ENCODE measurements around the gene GAPVD1. TPM values are rescaled to one million over a fixed set of nuclear protein-coding genes. Genes with fewer than 3 reads are reported as not detected.
A peak's percentile ranks its signal among the peaks of the same experiment; 100 is the strongest.
"Not testable (repeated sequence)": the region's sequence is repeated elsewhere in the genome, so short reads cannot be mapped to it uniquely, and the experiment has no call there.

GAPVD1 gene
- total RNA-seq: 10 to 100 TPM; 40.0 to 51.9 TPM

DNA sequence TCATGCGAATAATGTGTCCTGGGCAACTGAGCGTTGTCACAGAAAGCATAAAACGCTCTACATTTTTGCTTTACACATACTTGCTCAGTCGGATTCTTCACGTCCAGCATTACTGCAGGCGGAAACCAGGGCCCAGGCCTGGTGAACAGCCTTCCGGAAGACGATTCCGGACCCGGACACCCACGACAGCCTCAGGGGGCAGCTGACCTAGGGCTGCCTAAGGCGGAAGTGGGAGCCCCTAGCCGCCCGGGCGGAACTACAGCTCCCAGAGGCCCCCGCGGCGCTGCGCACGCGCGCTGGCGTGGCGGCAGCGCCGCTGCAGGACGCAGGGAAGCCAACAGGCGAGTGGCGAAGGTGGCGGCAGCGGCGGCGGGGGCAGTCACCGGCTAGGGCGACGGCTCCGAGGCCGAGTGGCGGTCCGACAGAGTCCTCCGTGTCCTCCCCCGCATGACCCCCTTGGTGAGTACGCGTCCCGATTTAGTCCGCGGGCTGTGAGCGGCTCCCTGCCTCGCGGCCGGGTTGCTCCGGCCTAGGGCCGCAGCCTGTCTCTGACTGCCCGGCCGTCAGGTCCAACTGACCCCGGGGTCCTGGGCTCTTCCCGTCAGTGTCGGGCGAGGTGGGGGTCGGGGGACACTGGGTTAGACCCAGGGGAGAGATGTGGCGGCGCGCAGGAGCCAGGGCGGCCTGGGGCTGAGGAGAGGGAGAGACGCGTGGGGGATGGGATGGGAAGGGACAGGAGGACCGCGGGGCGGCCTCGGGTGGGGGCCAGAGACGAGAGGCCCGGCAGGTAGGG lies at the start of gene GAPVD1:
Gene GAPVD1, plus strand, starts transcription at position 326 of the 793 bp plus-strand sequence. CDS start 37,096 bp downstream, outside the sequence.
- H3K4me1 Mint-ChIP-seq (ENCODE audit: low read depth): peaks cover 33% of the 10 kb centered on the region
- ATAC-seq (replicated peaks in 1 of 2) (peak; percentile 98 to 99), DNase-seq (peak; percentile 92 to 95)
- peak within 1 kb of the TSS; percentile 99 for H3K27ac Mint-ChIP-seq
- H3K4me3 Mint-ChIP-seq: peak within 1 kb of the TSS; percentile 95 to 99
- no peaks in the 10 kb centered on the region for H3K9me3 Mint-ChIP-seq
- H3K27me3 Mint-ChIP-seq (ENCODE audit: low read depth): no peaks in the 10 kb centered on the region
- H3K36me3 Mint-ChIP-seq (ENCODE audit: insufficient read depth in 2 of 2): peaks cover 7 to 11% of the 10 kb centered on the region in 2 donors

DNA sequence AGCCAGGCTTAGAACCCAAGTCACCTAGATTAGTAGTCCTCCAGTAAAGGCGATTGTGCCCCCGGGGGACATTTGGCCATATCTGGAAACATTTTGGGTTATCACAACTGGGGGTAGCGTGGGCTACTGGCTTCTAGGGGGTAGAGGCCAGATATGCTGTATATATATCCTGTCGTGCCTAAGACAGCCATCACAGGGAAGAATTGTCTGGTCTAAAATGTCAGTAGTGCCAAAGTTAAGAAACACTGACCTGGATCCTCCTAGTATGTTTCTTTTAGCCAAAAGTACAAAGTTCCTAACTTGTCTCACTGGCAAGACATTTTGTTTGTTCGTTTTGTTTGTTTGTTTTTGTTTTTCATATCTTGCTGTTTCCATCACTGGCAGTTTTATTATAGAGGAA lies 47.4 kb upstream of the GAPVD1 start:
- no peaks in the 10 kb centered on the region for H3K27me3 Mint-ChIP-seq (ENCODE audit: low read depth)
- no peak overlapping the region for H3K27ac Mint-ChIP-seq
- H3K9me3 Mint-ChIP-seq: no peaks in the 10 kb centered on the region
- no peak for DNase-seq
- peaks cover 5 to 24% of the 10 kb centered on the region in 2 donors for H3K36me3 Mint-ChIP-seq (ENCODE audit: insufficient read depth in 2 of 2)
- no peak overlapping the region for H3K4me3 Mint-ChIP-seq
- H3K4me1 Mint-ChIP-seq (ENCODE audit: low read depth): no peaks in the 10 kb centered on the region
- no peak for ATAC-seq (replicated peaks in 1 of 2)

DNA sequence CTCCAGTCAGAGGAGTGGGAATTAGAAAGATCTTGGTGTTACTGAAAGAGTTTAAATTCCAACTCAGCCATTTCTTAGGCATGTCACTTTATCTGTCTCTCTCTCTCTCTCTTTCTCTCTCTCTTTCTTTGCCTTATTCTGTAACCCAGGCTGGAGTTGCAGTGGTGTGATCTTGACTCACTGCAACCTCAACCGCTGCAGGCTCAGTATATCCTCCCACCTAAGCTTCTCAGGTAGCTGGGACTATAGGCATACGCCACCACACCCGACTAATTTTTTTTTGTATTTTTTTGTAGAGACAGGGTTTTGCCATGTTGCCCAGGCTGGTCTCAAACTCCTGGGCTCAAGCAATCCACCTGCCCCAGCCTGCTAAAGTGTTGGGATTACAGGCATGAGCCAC lies 43.0 kb upstream of the GAPVD1 start:
- Mint-ChIP-seq H3K4me1 (ENCODE audit: low read depth) (no peaks in the 10 kb centered on the region), H3K36me3 (ENCODE audit: insufficient read depth in 2 of 2) (peaks cover 0 to 17% of the 10 kb centered on the region in 2 donors), H3K27me3 (ENCODE audit: low read depth) (no peaks in the 10 kb centered on the region), H3K4me3 (no peak overlapping the region), H3K27ac (no peak overlapping the region), H3K9me3 (no peaks in the 10 kb centered on the region)
- DNase-seq: no peak
- ATAC-seq (replicated peaks in 1 of 2): no peak

- H3K27ac Mint-ChIP-seq; DNase-seq; H3K4me3 Mint-ChIP-seq; H3K36me3 Mint-ChIP-seq (ENCODE audit: insufficient read depth in 2 of 2); H3K27me3 Mint-ChIP-seq (ENCODE audit: low read depth); H3K9me3 Mint-ChIP-seq; ATAC-seq (replicated peaks in 1 of 2); H3K4me1 Mint-ChIP-seq (ENCODE audit: low read depth): not testable (repeated sequence)
Observed at GRCh38 chr9:125224858-125225257, 36.8 kb upstream of the GAPVD1 start.

DNA sequence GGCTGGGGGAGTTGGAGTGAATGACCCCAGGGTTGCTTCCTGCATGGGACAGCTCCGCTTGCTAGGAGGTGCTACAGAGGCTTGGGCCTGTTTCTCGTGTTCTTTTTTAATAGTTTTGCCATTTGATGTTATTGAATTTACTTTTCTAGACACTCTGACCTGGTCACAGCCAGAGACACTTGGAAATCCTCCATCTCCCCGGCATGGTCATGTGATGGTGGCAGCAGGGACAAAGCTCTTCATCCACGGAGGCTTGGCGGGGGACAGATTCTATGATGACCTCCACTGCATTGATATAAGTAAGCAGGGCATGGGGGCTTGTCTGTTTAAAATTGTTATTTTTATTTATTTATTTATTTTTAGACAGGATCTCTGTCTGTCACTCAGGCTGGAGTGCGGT lies 33.9 kb upstream of the GAPVD1 start:
- Mint-ChIP-seq H3K4me3 (no peak overlapping the region), H3K4me1 (ENCODE audit: low read depth) (peaks cover 5% of the 10 kb centered on the region), H3K27me3 (ENCODE audit: low read depth) (no peaks in the 10 kb centered on the region), H3K27ac (no peak overlapping the region), H3K36me3 (ENCODE audit: insufficient read depth in 2 of 2) (no peaks in the 10 kb centered on the region), H3K9me3 (no peaks in the 10 kb centered on the region)
- no peak for DNase-seq
- no peak for ATAC-seq (replicated peaks in 1 of 2)

GRCh38 chr9:125233678-125234077 lies 27.9 kb upstream of the GAPVD1 start:
- peaks cover 45% of the 10 kb centered on the region for H3K4me1 Mint-ChIP-seq (ENCODE audit: low read depth)
- no peaks in the 10 kb centered on the region for H3K27me3 Mint-ChIP-seq (ENCODE audit: low read depth)
- H3K4me3 Mint-ChIP-seq: no peak overlapping the region
- H3K9me3 Mint-ChIP-seq: no peaks in the 10 kb centered on the region
- peak overlapping the region; percentile 58 for H3K27ac Mint-ChIP-seq
- peak; percentile 41 to 48 for ATAC-seq (replicated peaks in 1 of 2)
- DNase-seq: no peak
- H3K36me3 Mint-ChIP-seq (ENCODE audit: insufficient read depth in 2 of 2): peaks cover 18 to 36% of the 10 kb centered on the region in 2 donors

- H3K27ac Mint-ChIP-seq: peak overlapping the region; percentile 58
Observed at GRCh38 chr9:125234099-125234498, 27.5 kb upstream of the GAPVD1 start.

GRCh38 chr9:125235804-125236519 lies 25.7 kb upstream of the GAPVD1 start:
- Mint-ChIP-seq H3K36me3 (ENCODE audit: insufficient read depth in 2 of 2) (peaks cover 28 to 56% of the 10 kb centered on the region in 2 donors), H3K27me3 (ENCODE audit: low read depth) (no peaks in the 10 kb centered on the region), H3K4me3 (peak overlapping the region; percentile 90 to 94), H3K9me3 (no peaks in the 10 kb centered on the region), H3K4me1 (ENCODE audit: low read depth) (peaks cover 60% of the 10 kb centered on the region), H3K27ac (peak overlapping the region; percentile 99)
- DNase-seq: no peak
- ATAC-seq (replicated peaks in 1 of 2): no peak

More at GRCh38 chr9:125234099-125234498, 27.5 kb upstream of the GAPVD1 start:
- peaks cover 49% of the 10 kb centered on the region for H3K4me1 Mint-ChIP-seq (ENCODE audit: low read depth)
- not testable (repeated sequence) for H3K27me3 Mint-ChIP-seq (ENCODE audit: low read depth); DNase-seq; H3K4me3 Mint-ChIP-seq; H3K9me3 Mint-ChIP-seq
- ATAC-seq (replicated peaks in 1 of 2): peak; percentile 4 to 14
- peaks cover 23 to 40% of the 10 kb centered on the region in 2 donors for H3K36me3 Mint-ChIP-seq (ENCODE audit: insufficient read depth in 2 of 2)

- Mint-ChIP-seq H3K4me1 (ENCODE audit: low read depth) (peaks cover 60% of the 10 kb centered on the region), H3K4me3 (peak overlapping the region; percentile 90 to 94), H3K36me3 (ENCODE audit: insufficient read depth in 2 of 2) (peaks cover 34 to 59% of the 10 kb centered on the region in 2 donors), H3K27ac (peak overlapping the region; percentile 99)
- H3K9me3 Mint-ChIP-seq; ATAC-seq (replicated peaks in 1 of 2); DNase-seq; H3K27me3 Mint-ChIP-seq (ENCODE audit: low read depth): not testable (repeated sequence)
Observed at GRCh38 chr9:125236520-125237159, 25.0 kb upstream of the GAPVD1 start.

DNA sequence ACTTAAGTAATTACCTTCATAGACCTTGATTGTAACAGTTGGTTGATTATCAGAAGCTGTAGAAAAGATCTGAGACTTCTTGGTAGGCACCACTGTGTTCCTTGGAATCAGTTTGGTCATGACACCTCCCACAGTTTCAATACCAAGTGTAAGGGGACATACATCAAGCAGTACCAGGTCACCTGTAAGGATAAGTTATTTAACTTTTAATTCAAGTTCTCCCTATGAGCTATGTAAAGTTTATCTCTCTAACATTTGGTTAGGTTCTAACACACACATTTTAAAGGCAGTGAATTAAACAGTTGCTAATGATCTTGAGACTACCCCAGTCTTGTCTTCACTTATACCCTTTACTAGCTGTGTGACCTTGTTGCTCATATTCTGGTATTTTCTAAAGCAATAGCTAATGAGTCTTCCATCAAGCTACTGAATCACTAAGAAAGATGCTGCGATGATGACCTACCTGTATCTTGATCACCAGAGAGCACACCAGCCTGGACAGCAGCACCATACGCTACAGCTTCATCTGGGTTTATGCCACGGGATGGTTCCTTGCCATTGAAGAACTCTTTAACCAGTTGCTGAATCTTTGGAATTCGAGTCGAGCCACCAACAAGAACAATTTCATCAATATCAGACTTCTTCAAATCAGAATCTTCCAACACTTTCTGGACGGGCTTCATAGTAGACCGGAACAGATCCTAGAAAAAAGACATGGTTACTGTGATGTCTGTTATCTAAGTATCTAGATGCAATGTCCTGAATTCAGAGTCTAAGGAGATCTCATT lies 23.3 kb upstream of the GAPVD1 start:
- peak overlapping the region; percentile 90 to 94 for H3K4me3 Mint-ChIP-seq
- H3K9me3 Mint-ChIP-seq: no peaks in the 10 kb centered on the region
- H3K27me3 Mint-ChIP-seq (ENCODE audit: low read depth): no peaks in the 10 kb centered on the region
- H3K36me3 Mint-ChIP-seq (ENCODE audit: insufficient read depth in 2 of 2): peaks cover 36 to 59% of the 10 kb centered on the region in 2 donors
- DNase-seq (no peak), ATAC-seq (replicated peaks in 1 of 2) (no peak)
- peak overlapping the region; percentile 99 for H3K27ac Mint-ChIP-seq
- H3K4me1 Mint-ChIP-seq (ENCODE audit: low read depth): peaks cover 70% of the 10 kb centered on the region

GRCh38 chr9:125238915-125239446 lies 22.6 kb upstream of the GAPVD1 start:
- H3K4me3 Mint-ChIP-seq: peak overlapping the region; percentile 90 to 94
- ATAC-seq (replicated peaks in 1 of 2) (no peak), DNase-seq (no peak)
- H3K27ac Mint-ChIP-seq: peak overlapping the region; percentile 99
- peaks cover 77% of the 10 kb centered on the region for H3K4me1 Mint-ChIP-seq (ENCODE audit: low read depth)
- H3K27me3 Mint-ChIP-seq (ENCODE audit: low read depth): no peaks in the 10 kb centered on the region
- H3K36me3 Mint-ChIP-seq (ENCODE audit: insufficient read depth in 2 of 2): peaks cover 36 to 59% of the 10 kb centered on the region in 2 donors
- H3K9me3 Mint-ChIP-seq: no peaks in the 10 kb centered on the region
